Measurements from ENCODE around the gene RSPO4.

DNA sequence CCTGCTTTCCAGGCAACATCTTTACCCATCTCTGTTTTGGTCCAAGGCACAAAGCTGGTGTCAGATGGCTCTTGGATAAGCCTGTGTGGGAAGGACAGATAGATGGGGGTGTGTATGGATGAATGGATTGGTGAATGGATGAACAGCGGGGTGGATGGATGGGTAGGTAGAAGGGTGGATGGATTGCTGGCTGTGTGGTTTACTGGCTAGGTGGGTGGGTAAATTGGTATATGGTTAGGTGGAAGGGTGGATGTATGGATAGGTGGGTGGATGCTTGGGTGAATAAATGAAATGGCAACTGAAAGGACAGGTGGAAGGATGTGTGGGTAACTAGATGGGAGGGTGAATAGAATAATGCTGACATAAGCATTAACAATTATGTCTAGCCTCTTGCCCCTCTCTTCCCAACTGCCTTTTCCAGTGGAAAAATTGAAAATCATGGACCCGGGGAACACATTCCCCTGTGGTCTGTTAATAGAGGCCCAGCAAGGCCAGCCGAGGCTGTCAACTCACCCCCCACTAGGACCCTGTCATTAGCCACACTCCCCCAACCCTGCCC, 43.8 kb upstream of the RSPO4 start:
- TF ChIP-seq, protein P1, sequence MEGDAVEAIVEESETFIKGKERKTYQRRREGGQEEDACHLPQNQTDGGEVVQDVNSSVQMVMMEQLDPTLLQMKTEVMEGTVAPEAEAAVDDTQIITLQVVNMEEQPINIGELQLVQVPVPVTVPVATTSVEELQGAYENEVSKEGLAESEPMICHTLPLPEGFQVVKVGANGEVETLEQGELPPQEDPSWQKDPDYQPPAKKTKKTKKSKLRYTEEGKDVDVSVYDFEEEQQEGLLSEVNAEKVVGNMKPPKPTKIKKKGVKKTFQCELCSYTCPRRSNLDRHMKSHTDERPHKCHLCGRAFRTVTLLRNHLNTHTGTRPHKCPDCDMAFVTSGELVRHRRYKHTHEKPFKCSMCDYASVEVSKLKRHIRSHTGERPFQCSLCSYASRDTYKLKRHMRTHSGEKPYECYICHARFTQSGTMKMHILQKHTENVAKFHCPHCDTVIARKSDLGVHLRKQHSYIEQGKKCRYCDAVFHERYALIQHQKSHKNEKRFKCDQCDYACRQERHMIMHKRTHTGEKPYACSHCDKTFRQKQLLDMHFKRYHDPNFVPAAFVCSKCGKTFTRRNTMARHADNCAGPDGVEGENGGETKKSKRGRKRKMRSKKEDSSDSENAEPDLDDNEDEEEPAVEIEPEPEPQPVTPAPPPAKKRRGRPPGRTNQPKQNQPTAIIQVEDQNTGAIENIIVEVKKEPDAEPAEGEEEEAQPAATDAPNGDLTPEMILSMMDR (conservative IDR thresholded peaks at IDR 0.05; ENCODE audit: low read depth, low read length) = no peak
- no peak for TF ChIP-seq EZH2 (IDR thresholded peaks at IDR 0.05; ENCODE audit: borderline replicate concordance, low read depth, low read length, poor library complexity, severe bottlenecking)
